ACHN (cell line): Measurements from ENCODE around the gene RRP15.
"Not testable (repeated sequence)": the region's sequence is repeated elsewhere in the genome, so short reads cannot be mapped to it uniquely, and the experiment has no call there.

ENCODE experiments used
- DNase-seq: peaks from one replicate; pipeline ENCODE4 v3.0.0-alpha.2; 2015
- in situ Hi-C: cut with HindIII; loops from 2 replicates; pipeline ENCODE4 v1.10.0; 2017; ENCODE audit warnings: low sequenced_read_pairs, low pct_ligation_motif_present, low pct_unique_long_range_greater_than_20kb

Gene RRP15

GRCh38 chr1:218292515-218292914 is 7.4 kb downstream of the RRP15 start:
- in situ Hi-C loops = no loop called here
- DNase-seq = no peak

GRCh38 chr1:218294546-218294945 is 9.5 kb downstream of the RRP15 start:
- in situ Hi-C loops = no loop called here
- DNase-seq = no peak

- no peak for DNase-seq
- in situ Hi-C loops = no loop called here
Observed at GRCh38 chr1:218296162-218296561, 11.1 kb downstream of the RRP15 start.

GRCh38 chr1:218297461-218297860 is 12.4 kb downstream of the RRP15 start:
- in situ Hi-C loops = no loop called here
- no peak for DNase-seq

GRCh38 chr1:218297867-218298266 is 12.8 kb downstream of the RRP15 start:
- in situ Hi-C loops = no loop called here
- no peak for DNase-seq

- in situ Hi-C loops = no loop called here
- no peak for DNase-seq
Observed at GRCh38 chr1:218298398-218298797, 13.3 kb downstream of the RRP15 start.

GRCh38 chr1:218299416-218299815 is 14.3 kb downstream of the RRP15 start:
- peak; percentile 58 for DNase-seq
- in situ Hi-C loops = no loop called here

- in situ Hi-C loops = no loop called here
- no peak for DNase-seq
Observed at GRCh38 chr1:218301217-218301616, 16.1 kb downstream of the RRP15 start.

GRCh38 chr1:218302155-218302554 is 17.1 kb downstream of the RRP15 start:
- in situ Hi-C loops = no loop called here
- DNase-seq = no peak

- in situ Hi-C loops = no loop called here
- no peak for DNase-seq
Observed at GRCh38 chr1:218303176-218303879, 18.2 kb downstream of the RRP15 start.

- DNase-seq = peak; percentile 49
- in situ Hi-C loops = no loop called here
Observed at GRCh38 chr1:218304281-218305039, 19.4 kb downstream of the RRP15 start.

- in situ Hi-C loops = no loop called here
- no peak for DNase-seq
Observed at GRCh38 chr1:218305472-218306064, 20.5 kb downstream of the RRP15 start.

GRCh38 chr1:218312509-218312908 is 27.4 kb downstream of the RRP15 start:
- in situ Hi-C loops = no loop called here
- DNase-seq = no peak

GRCh38 chr1:218314316-218314715 is 29.2 kb downstream of the RRP15 start:
- in situ Hi-C loops = no loop called here
- no peak for DNase-seq

- no peak for DNase-seq
- in situ Hi-C loops = no loop called here
Observed at GRCh38 chr1:218315638-218316037, 30.5 kb downstream of the RRP15 start.

- no peak for DNase-seq
- in situ Hi-C loops = no loop called here
Observed at GRCh38 chr1:218317061-218317460, 32.0 kb downstream of the RRP15 start.

GRCh38 chr1:218320182-218320581 is 35.1 kb downstream of the RRP15 start:
- in situ Hi-C loops, DNase-seq: not testable (repeated sequence)

GRCh38 chr1:218322762-218323161 is 37.7 kb downstream of the RRP15 start:
- no peak for DNase-seq
- in situ Hi-C loops = no loop called here

GRCh38 chr1:218323568-218324225 is 38.6 kb downstream of the RRP15 start:
- no peak for DNase-seq
- in situ Hi-C loops = no loop called here
